ENCODE results near the gene OPHN1. TPM values are rescaled to one million over a fixed set of nuclear protein-coding genes. Genes with fewer than 3 reads are reported as not detected.
"Not testable (repeated sequence)": the region's sequence is repeated elsewhere in the genome, so short reads cannot be mapped to it uniquely, and the experiment has no call there.

The OPHN1 gene
- total and polyA plus RNA-seq, 4 experiments from 2014 or later = 0.03 to 0.44 (median 0.23) TPM; not detected in 1

GRCh38 chrX:68284281-68284904, 148.9 kb downstream of the OPHN1 start:
- Mint-ChIP-seq H3K4me1 (no peaks in the 10 kb centered on the region), H3K27me3 (peaks cover 0 to 1% of the 10 kb centered on the region in 2 donors), H3K4me3 (no peak overlapping the region), H3K9me3 (peaks cover 0 to 5% (median 0%) of the 10 kb centered on the region in 8 donors), H3K27ac (no peak overlapping the region), H3K36me3 (no peaks in the 10 kb centered on the region)
- POLR2A ChIA-PET (ENCODE audit: partially characterized antibody) = no interaction called here
- Histone ChIP-seq H3K4me3 (ENCODE audit: low read length in 2 of 2) (no peak overlapping the region), H3K4me1 (ENCODE audit: insufficient read depth, low read length) (no peaks in the 10 kb centered on the region), H3K27me3 (ENCODE audit: insufficient read depth, low read length) (no peaks in the 10 kb centered on the region), H3K27ac (ENCODE audit: low read depth, low read length) (no peak overlapping the region), H3K36me3 (ENCODE audit: insufficient read depth, low read length) (no peaks in the 10 kb centered on the region), H3K9me3 (ENCODE audit: control insufficient read depth in 1 of 2, low read length in 2 of 2) (no peaks in the 10 kb centered on the region)
- CTCF ChIA-PET (ENCODE audit: partially characterized antibody) = no interaction called here
- intact Hi-C loops (cut with micrococcal nuclease) = no loop called here
- DNase-seq = no peak

- CTCF ChIA-PET (ENCODE audit: partially characterized antibody) = no interaction called here
Observed at GRCh38 chrX:68273887-68274286, 159.4 kb downstream of the OPHN1 start.

GRCh38 chrX:68264793-68265192, 168.5 kb downstream of the OPHN1 start:
- intact Hi-C loops (cut with micrococcal nuclease); H3K4me3 ChIP-seq (ENCODE audit: low read length in 2 of 2); POLR2A ChIA-PET (ENCODE audit: partially characterized antibody); H3K4me3 Mint-ChIP-seq; H3K36me3 Mint-ChIP-seq; H3K36me3 ChIP-seq (ENCODE audit: insufficient read depth, low read length); CTCF ChIA-PET (ENCODE audit: partially characterized antibody); H3K27me3 ChIP-seq (ENCODE audit: insufficient read depth, low read length); H3K9me3 Mint-ChIP-seq; H3K27ac Mint-ChIP-seq; H3K27me3 Mint-ChIP-seq; H3K4me1 ChIP-seq (ENCODE audit: insufficient read depth, low read length); H3K27ac ChIP-seq (ENCODE audit: low read depth, low read length); DNase-seq; H3K9me3 ChIP-seq (ENCODE audit: control insufficient read depth in 1 of 2, low read length in 2 of 2); H3K4me1 Mint-ChIP-seq: not testable (repeated sequence)

More at GRCh38 chrX:68273887-68274286, 159.4 kb downstream of the OPHN1 start:
- H3K27me3 ChIP-seq (ENCODE audit: insufficient read depth, low read length) = no peaks in the 10 kb centered on the region
- H3K9me3 ChIP-seq (ENCODE audit: control insufficient read depth in 1 of 2, low read length in 2 of 2) = no peaks in the 10 kb centered on the region
- Mint-ChIP-seq H3K27me3 (peaks cover 0 to 3% of the 10 kb centered on the region in 2 donors), H3K4me1 (no peaks in the 10 kb centered on the region), H3K9me3 (peaks cover 0 to under 1% (median 0%) of the 10 kb centered on the region in 8 donors), H3K27ac (no peak overlapping the region), H3K36me3 (no peaks in the 10 kb centered on the region), H3K4me3 (no peak overlapping the region)
- POLR2A ChIA-PET (ENCODE audit: partially characterized antibody) = no interaction called here
- H3K27ac ChIP-seq (ENCODE audit: low read depth, low read length) = no peak overlapping the region
- H3K4me3 ChIP-seq (ENCODE audit: low read length in 2 of 2) = no peak overlapping the region
- intact Hi-C loops (cut with micrococcal nuclease) = no loop called here
- DNase-seq = no peak
- no peaks in the 10 kb centered on the region for H3K4me1 ChIP-seq (ENCODE audit: insufficient read depth, low read length)
- H3K36me3 ChIP-seq (ENCODE audit: insufficient read depth, low read length) = no peaks in the 10 kb centered on the region

- intact Hi-C loops (cut with micrococcal nuclease) = no loop called here
- Histone ChIP-seq H3K9me3 (ENCODE audit: control insufficient read depth in 1 of 2, low read length in 2 of 2) (no peaks in the 10 kb centered on the region), H3K36me3 (ENCODE audit: insufficient read depth, low read length) (no peaks in the 10 kb centered on the region), H3K4me3 (ENCODE audit: low read length in 2 of 2) (no peak overlapping the region), H3K4me1 (ENCODE audit: insufficient read depth, low read length) (no peaks in the 10 kb centered on the region), H3K27ac (ENCODE audit: low read depth, low read length) (no peak overlapping the region), H3K27me3 (ENCODE audit: insufficient read depth, low read length) (no peaks in the 10 kb centered on the region)
- POLR2A ChIA-PET (ENCODE audit: partially characterized antibody) = no interaction called here
- Mint-ChIP-seq H3K36me3 (no peaks in the 10 kb centered on the region), H3K27me3 (peaks cover 2 to 4% of the 10 kb centered on the region in 2 donors), H3K27ac (no peak overlapping the region), H3K9me3 (peaks cover 0 to 1% (median 0%) of the 10 kb centered on the region in 8 donors), H3K4me3 (no peak overlapping the region), H3K4me1 (no peaks in the 10 kb centered on the region)
- CTCF ChIA-PET (ENCODE audit: partially characterized antibody) = no interaction called here
- no peak for DNase-seq
Observed at GRCh38 chrX:68261060-68261672, 172.1 kb downstream of the OPHN1 start.

GRCh38 chrX:68256990-68257389, 176.3 kb downstream of the OPHN1 start:
- Mint-ChIP-seq H3K27me3 (peaks cover 0 to 4% of the 10 kb centered on the region in 2 donors), H3K4me1 (no peaks in the 10 kb centered on the region), H3K36me3 (no peaks in the 10 kb centered on the region), H3K9me3 (peaks cover 0 to 2% (median 0%) of the 10 kb centered on the region in 8 donors), H3K4me3 (no peak overlapping the region), H3K27ac (no peak overlapping the region)
- Histone ChIP-seq H3K9me3 (ENCODE audit: control insufficient read depth in 1 of 2, low read length in 2 of 2) (no peaks in the 10 kb centered on the region), H3K27ac (ENCODE audit: low read depth, low read length) (no peak overlapping the region), H3K4me1 (ENCODE audit: insufficient read depth, low read length) (no peaks in the 10 kb centered on the region), H3K27me3 (ENCODE audit: insufficient read depth, low read length) (no peaks in the 10 kb centered on the region), H3K4me3 (ENCODE audit: low read length in 2 of 2) (no peak overlapping the region), H3K36me3 (ENCODE audit: insufficient read depth, low read length) (no peaks in the 10 kb centered on the region)
- POLR2A ChIA-PET (ENCODE audit: partially characterized antibody) = no interaction called here
- no peak for DNase-seq
- CTCF ChIA-PET (ENCODE audit: partially characterized antibody) = no interaction called here
- intact Hi-C loops (cut with micrococcal nuclease) = no loop called here

- peaks cover 0 to 2% (median 0%) of the 10 kb centered on the region in 8 donors for H3K9me3 Mint-ChIP-seq
- Histone ChIP-seq H3K36me3 (ENCODE audit: insufficient read depth, low read length) (no peaks in the 10 kb centered on the region), H3K27me3 (ENCODE audit: insufficient read depth, low read length) (no peaks in the 10 kb centered on the region), H3K4me3 (ENCODE audit: low read length in 2 of 2) (no peak overlapping the region), H3K9me3 (ENCODE audit: control insufficient read depth in 1 of 2, low read length in 2 of 2) (no peaks in the 10 kb centered on the region), H3K27ac (ENCODE audit: low read depth, low read length) (no peak overlapping the region), H3K4me1 (ENCODE audit: insufficient read depth, low read length) (no peaks in the 10 kb centered on the region)
- H3K36me3 Mint-ChIP-seq = no peaks in the 10 kb centered on the region
- POLR2A ChIA-PET (ENCODE audit: partially characterized antibody) = no interaction called here
- CTCF ChIA-PET (ENCODE audit: partially characterized antibody) = no interaction called here
- intact Hi-C loops (cut with micrococcal nuclease) = no loop called here
- no peak for DNase-seq
- no peak overlapping the region for H3K4me3 Mint-ChIP-seq
- H3K4me1 Mint-ChIP-seq = no peaks in the 10 kb centered on the region
- H3K27me3 Mint-ChIP-seq = peaks cover 0 to 2% of the 10 kb centered on the region in 2 donors
- no peak overlapping the region for H3K27ac Mint-ChIP-seq
Observed at GRCh38 chrX:68254738-68255645, 178.3 kb downstream of the OPHN1 start.

GRCh38 chrX:68252664-68253063, 180.6 kb downstream of the OPHN1 start:
- Mint-ChIP-seq H3K4me3 (no peak overlapping the region), H3K27ac (no peak overlapping the region), H3K36me3 (no peaks in the 10 kb centered on the region), H3K27me3 (no peaks in the 10 kb centered on the region), H3K4me1 (no peaks in the 10 kb centered on the region), H3K9me3 (peaks cover 0 to 2% (median 0%) of the 10 kb centered on the region in 8 donors)
- Histone ChIP-seq H3K4me3 (ENCODE audit: low read length in 2 of 2) (no peak overlapping the region), H3K27ac (ENCODE audit: low read depth, low read length) (no peak overlapping the region), H3K9me3 (ENCODE audit: control insufficient read depth in 1 of 2, low read length in 2 of 2) (no peaks in the 10 kb centered on the region), H3K36me3 (ENCODE audit: insufficient read depth, low read length) (no peaks in the 10 kb centered on the region), H3K4me1 (ENCODE audit: insufficient read depth, low read length) (no peaks in the 10 kb centered on the region), H3K27me3 (ENCODE audit: insufficient read depth, low read length) (no peaks in the 10 kb centered on the region)
- ChIA-PET CTCF (ENCODE audit: partially characterized antibody) (no interaction called here), POLR2A (ENCODE audit: partially characterized antibody) (no interaction called here)
- intact Hi-C loops (cut with micrococcal nuclease) = no loop called here
- no peak for DNase-seq
